GM21723 (cell line): ENCODE data around the gene GABPB2.

Experiments used
- ATAC-seq: cut with Tn5 transposase; IDR thresholded peaks from one replicate; pipeline ENCODE4 v1.9.1; 2021; ENCODE audit warnings: mild to moderate bottlenecking, moderate library complexity; ENCODE audit not compliant: unreplicated experiment

The GABPB2 gene

DNA sequence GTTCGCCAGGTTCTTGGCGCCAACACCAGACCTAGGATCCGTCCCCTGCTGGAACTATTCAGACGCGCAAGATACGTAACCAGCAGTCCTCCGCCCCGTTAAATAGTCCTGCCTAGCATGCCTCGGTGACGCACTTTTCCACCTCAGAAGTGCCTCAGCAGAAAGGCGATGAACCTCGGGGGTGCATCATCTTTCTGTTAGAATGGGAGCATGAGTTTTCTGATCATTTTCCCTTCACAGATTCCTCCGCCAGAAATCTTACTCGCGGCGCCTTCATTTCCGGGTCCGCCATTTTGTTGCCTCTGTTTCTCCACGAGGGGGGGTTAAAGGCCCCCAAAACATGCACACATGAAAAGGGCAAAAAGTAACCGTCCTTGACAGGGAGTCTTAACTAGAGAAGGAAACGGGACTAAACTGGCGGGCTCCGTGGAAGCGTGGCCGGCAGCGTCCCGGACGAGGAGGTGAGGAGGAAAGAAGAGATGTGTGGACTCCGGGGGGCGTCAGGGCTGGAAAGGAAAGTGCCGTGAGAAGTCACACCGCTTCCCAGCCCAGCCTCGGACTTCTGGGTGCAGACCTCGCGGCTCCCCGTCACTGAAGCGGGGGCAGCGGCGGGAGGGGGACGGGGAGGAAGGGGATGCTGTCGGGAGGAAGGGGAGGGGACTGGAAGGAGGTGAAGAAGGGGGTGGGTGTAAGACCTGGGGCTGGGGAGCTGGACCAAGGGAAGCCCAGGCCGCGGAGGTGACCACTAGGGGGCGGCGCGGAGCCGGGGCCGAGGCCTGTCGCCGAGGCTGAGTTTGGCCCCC lies at the start of gene GABPB2:
Gene GABPB2, plus strand, starts transcription at position 288 of the 803 bp plus-strand sequence. CDS start 17,429 bp downstream, outside the sequence.
- peak; percentile 66 for ATAC-seq

- ATAC-seq, result no peak
Measured at GRCh38 chr1:151024540-151025146, 45.9 kb upstream of the GABPB2 start.

DNA sequence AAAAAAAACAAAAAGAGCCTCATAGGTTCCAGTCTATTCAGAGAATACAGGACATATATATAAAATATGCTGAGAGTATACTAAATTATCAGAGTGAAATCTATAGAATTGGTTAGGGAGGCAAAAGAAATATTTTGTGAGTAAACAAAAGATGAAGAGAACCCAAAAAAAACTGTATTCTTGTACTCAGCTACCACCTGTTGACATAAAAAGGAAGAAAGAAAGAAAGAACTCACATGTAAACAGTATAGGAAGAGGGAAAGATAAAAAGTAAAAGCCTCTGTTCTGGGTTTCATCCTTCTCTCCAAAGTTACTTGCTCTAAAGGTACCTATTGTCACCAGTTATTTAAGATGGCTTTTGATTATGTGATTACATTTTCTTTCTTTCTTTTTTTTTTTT lies 44.1 kb upstream of the GABPB2 start:
- no peak for ATAC-seq

DNA sequence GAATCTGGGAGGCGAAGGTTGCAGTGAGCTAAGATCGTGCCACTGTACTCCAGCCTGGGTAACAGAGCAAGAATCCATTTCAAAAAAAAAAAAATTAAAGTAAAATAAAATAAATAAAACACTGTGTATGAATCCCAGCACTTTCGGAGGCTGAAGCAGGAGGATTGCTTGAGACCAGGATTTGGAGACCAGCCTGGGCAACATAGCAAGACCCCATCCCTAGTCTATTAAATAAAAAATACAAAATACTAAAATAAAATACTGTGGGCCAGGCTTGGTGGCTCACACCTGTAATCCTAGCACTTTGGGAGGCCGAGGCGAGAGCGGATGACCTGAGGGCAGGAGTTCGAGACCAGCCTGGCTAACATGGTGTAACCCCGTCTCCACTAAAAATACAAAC lies 38.4 kb upstream of the GABPB2 start:
- ATAC-seq, result no peak

GRCh38 chr1:151035167-151035566 lies 35.4 kb upstream of the GABPB2 start:
- ATAC-seq, result no peak

DNA sequence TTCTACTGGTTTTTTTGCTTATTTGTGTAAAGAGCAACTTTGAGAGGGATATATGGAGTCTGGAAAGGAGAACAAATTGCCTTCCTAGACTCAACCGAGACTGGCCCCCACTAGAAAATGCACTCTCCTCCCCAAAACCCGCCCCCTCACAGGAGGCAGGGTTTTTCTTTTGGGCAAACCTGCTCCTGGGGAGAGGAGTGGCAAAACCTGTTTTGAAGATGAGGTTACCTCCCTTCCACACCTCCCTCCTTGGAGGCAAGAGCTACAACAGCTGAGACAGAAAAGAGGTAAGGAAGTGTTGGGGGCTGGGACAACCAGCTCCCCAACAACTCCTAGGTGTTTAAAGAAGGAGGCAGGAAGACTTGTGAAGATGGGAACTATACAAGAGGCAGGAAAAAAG lies 34.2 kb upstream of the GABPB2 start, which contains the start of gene BNIPL:
Gene BNIPL, plus strand, starts transcription at position 231 of the 400 bp plus-strand sequence. Its CDS starts 140 bp downstream, at position 371.
- ATAC-seq, result no peak

DNA sequence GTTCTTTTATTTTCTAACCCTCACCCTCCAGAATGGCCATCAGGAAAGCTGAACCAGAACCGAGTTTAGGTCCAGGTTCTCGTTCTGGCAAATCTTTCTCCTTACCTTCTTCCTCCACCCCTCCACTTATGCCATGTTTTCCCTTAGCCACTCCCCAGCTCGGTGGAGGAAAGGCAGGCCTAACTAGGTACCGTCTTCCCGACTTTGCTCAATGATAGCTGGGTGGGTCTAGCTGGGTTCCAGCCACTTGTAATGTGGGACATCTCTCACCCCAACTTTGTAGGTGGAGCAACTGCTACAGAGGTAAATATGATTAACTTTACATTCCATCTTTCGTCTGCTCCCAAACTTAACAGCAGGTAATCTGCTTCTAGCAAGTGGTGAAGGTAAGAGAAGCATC lies 33.5 kb upstream of the GABPB2 start:
- ATAC-seq, result no peak

DNA sequence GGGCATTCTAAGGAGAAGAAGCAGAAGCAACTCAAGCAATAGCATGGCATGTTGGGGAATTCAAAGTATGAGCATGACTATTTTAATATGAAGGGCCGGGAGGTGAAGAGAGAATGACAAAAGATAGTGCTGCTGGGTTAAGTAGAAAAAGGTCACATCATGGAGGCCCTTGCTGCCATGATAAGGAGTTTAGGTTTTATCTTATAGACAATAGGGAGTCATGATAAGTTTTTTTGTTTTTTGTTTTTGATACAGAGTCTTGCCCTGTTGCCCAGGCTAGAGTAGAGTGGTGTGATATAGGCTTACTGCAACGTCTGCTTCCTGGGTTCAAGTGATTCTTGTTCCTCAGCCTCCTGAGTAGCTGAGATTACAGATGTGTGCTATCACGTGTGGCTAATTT lies 31.0 kb upstream of the GABPB2 start:
- ATAC-seq, result no peak

- no peak for ATAC-seq
Measured at GRCh38 chr1:151043163-151043562, 27.4 kb upstream of the GABPB2 start.

- ATAC-seq, result peak; percentile 51
Measured at GRCh38 chr1:151047591-151047924, 23.0 kb upstream of the GABPB2 start, which contains the start of gene C1orf56. Gene C1orf56, plus strand, starts transcription at chr1:151047751. Its CDS starts 97 bp downstream, at chr1:151047848.

DNA sequence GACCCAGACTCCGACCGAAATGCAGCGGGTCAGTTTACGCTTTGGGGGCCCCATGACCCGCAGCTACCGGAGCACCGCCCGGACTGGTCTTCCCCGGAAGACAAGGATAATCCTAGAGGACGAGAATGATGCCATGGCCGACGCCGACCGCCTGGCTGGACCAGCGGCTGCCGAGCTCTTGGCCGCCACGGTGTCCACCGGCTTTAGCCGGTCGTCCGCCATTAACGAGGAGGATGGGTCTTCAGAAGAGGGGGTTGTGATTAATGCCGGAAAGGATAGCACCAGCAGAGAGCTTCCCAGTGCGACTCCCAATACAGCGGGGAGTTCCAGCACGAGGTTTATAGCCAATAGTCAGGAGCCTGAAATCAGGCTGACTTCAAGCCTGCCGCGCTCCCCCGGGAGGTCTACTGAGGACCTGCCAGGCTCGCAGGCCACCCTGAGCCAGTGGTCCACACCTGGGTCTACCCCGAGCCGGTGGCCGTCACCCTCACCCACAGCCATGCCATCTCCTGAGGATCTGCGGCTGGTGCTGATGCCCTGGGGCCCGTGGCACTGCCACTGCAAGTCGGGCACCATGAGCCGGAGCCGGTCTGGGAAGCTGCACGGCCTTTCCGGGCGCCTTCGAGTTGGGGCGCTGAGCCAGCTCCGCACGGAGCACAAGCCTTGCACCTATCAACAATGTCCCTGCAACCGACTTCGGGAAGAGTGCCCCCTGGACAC lies 22.5 kb upstream of the GABPB2 start:
- peak; percentile 75 for ATAC-seq

DNA sequence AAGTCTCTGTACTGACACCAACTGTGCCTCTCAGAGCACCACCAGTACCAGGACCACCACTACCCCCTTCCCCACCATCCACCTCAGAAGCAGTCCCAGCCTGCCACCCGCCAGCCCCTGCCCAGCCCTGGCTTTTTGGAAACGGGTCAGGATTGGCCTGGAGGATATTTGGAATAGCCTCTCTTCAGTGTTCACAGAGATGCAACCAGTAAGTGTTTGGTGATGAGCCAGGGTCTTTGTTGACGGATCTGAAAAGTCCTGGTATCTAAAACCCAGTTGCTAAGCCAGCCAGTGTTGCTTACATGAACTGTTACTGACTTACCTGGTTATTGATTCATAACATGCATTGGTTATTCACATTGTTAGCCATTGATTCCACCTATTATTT lies 21.9 kb upstream of the GABPB2 start:
- ATAC-seq, result no peak

GRCh38 chr1:151049458-151049857 lies 21.1 kb upstream of the GABPB2 start:
- no peak for ATAC-seq

DNA sequence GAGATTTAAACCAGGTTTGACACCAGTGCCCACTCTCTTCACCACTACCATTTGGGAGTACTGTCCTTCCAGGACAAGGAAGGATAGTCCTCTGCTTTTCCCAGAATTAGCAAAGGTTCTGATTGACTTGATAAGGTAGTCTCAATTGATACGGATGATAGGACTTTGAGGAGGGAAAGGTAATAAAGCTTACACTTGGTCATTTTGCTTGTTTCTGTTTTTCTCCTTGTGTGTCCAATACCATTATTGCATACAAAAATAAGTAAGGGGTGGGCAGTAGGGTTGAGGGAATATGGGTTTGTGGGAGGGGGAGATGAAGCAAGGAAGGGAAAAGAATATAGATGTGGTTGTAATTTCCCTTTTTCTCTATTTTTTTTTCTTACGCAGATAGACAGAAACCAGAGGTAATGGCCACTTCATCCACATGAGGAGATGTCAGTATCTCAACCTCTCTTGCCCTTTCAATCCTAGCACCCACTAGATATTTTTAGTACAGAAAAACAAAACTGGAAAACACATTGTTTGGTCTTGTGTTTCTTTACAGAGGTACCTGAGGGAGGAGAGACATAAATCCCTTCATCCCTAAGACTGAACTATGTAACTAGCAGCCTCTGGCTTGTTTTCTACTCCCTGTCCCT lies 20.4 kb upstream of the GABPB2 start:
- ATAC-seq, result no peak

DNA sequence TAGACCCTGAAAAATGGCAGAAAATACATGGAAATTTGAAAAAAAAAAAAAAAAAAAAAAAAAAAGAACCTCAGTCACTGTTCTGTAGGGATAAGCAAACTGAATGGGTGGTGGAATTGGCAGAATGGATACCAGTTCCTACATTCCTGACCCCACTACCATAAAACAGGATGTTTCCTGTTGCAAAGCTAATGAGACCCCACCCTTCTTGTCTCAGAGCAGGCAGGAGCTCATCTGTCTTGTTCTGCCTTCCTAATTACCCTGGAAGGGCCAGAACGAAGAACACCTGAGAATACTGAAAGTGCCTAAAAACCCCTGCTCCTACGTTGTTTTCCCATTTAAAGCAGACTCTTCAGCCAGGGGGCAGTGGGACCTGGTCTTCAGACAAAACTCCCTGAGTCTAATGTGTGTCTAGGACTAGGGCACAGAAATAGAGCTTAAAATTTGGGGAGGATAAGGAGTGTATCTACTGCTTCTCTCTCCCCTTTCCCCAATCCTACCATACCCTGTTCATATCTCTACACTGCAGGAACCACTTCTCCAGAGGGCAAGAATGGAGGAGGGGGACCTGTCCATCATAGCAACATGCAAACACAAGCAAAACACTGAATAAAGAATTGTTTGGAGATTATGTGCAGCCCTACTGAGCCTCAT lies 19.1 kb upstream of the GABPB2 start:
- ATAC-seq, result no peak

- no peak for ATAC-seq
Measured at GRCh38 chr1:151054971-151055547, 15.5 kb upstream of the GABPB2 start.

GRCh38 chr1:151055581-151055980 lies 15.0 kb upstream of the GABPB2 start:
- ATAC-seq, result no peak

DNA sequence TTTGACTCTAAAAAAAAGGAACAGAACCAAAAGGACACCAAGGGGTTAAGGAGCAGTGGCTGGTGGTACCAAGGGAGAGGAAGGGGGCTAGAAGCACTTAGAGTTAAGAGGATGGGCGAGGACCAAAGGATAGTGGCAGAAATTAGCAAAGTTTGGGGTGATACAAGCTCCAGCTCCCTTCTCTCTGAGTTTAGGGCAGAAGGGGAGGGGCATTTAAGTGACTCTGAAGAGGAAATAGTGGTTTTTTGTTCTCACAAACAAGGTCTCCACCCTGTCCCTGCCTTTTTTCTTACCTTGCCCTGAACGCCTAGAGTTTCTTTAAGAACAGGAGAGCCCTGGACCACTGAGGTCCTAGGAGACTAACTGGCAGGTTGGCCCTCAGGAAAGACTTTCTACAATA lies 14.4 kb upstream of the GABPB2 start:
- no peak for ATAC-seq

DNA sequence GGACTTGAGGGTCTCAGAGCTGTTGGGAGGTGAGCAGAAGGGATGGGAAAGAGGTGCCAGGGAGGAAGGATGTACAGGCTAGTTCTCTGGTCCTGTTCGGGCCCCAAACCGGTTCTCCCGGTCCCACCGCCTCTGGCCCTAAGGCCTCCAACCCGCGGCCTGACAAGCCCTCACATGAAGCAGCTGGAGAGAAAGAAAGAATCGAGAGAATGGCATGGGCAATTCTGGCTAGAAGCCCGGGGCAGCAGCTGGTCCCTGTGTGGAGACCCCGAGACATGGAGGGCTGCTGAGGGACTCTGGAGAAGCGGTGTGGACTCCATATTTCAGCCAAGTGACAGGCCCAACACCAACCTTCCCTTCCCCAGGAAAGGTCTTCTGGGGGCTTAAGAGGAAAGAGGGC lies 11.9 kb upstream of the GABPB2 start:
- ATAC-seq, result no peak
